GM12878 (cell line): ENCODE measurements around the gene M1AP. TPM values are rescaled to one million over a fixed set of nuclear protein-coding genes. Genes with fewer than 3 reads are reported as not detected.

Source experiments
- ATAC-seq: fragments of 200-7000 bp; cut with Tn5 transposase; 3 replicates; pipeline ENCODE4 v1.9.1; 2020; ENCODE audit warnings: mild to moderate bottlenecking, moderate library complexity
- BruUV-seq: library from RNA; stranded (reverse); fragments of 400-500 nt; replicated peaks from 2 replicates; lab custom pipeline; 2021; lab: Mats Ljungman, UMichigan
- CTCF ChIA-PET: fragments of 300-600 bp; sonication (Branson Sonifier 250); formaldehyde crosslinking; extraction: SDS; loops from one replicate; lab custom pipeline; 2021; ENCODE audit warnings: inconsistent platforms; lab: Yijun Ruan, JAX
- POLR2A ChIA-PET: fragments of 350-600 bp; formaldehyde crosslinking; extraction: SDS; loops from one replicate; lab custom pipeline; 2021; ENCODE audit warnings: inconsistent platforms; lab: Charles Lee
- RAD21 ChIA-PET: fragments of 300-600 bp; sonication (Branson Sonifier 250); formaldehyde crosslinking; loops from one replicate; lab custom pipeline; 2023; ENCODE audit warnings: antibody characterized with exemption; ENCODE audit not compliant: unreplicated experiment; lab: Charles Lee
- SMC1A ChIA-PET: fragments of 300-600 bp; sonication (Branson Sonifier 250); formaldehyde crosslinking; loops from one replicate; lab custom pipeline; 2023; ENCODE audit not compliant: unreplicated experiment, uncharacterized antibody; lab: Charles Lee
- DNase-seq: peaks from one replicate; pipeline ENCODE4 v3.0.0-alpha.2; 2011; ENCODE audit warnings: low read depth, low spot score
- FAIRE-seq: peaks from 3 replicates; lab custom pipeline; 2011; peaks lifted over from hg19 to GRCh38; lab: Jason Lieb, UNC
- H2AFZ ChIP-seq: 2 replicates; pipeline ENCODE4 v1.6.0; 2011; ENCODE audit warnings: low read depth, low read length, control low read depth; ENCODE audit not compliant: control insufficient read depth
- H3K27ac ChIP-seq: 2 replicates; pipeline ENCODE4 v1.5.1; 2011; ENCODE audit warnings: control low read depth; ENCODE audit not compliant: control insufficient read depth, insufficient read depth
- H3K27me3 ChIP-seq, 2 experiments: replicated peaks in 1 of 2; 2 replicates each; pipeline versions ENCODE4 v1.6.0 to v1.6.1; 2011; ENCODE audit warnings: low read length in 1 of 2; ENCODE audit not compliant: control insufficient read depth in 2 of 2, insufficient read depth in 2 of 2
- H3K36me3 ChIP-seq, 2 experiments: 2 replicates each; pipeline ENCODE4 v1.5.1; 2011; ENCODE audit warnings: low read length in 1 of 2; ENCODE audit not compliant: control insufficient read depth in 2 of 2, insufficient read depth in 2 of 2
- H3K4me1 ChIP-seq: 2 replicates; pipeline ENCODE4 v1.6.1; 2011; ENCODE audit warnings: mild to moderate bottlenecking, low read length, moderate library complexity, mixed read lengths; ENCODE audit not compliant: control insufficient read depth, insufficient read depth
- H3K4me2 ChIP-seq: 2 replicates; pipeline ENCODE4 v1.6.0; 2011; ENCODE audit warnings: control low read depth; ENCODE audit not compliant: control insufficient read depth, insufficient read depth
- H3K4me3 ChIP-seq: fragments of 200-600 bp; sonication (generic); 2 replicates; pipeline ENCODE4 v1.5.1; 2016
- H3K79me2 ChIP-seq: 2 replicates; pipeline ENCODE4 v1.6.0; 2011; ENCODE audit warnings: low read length; ENCODE audit not compliant: control insufficient read depth, insufficient read depth
- H3K9ac ChIP-seq: 2 replicates; pipeline ENCODE4 v1.8.0; 2011; ENCODE audit warnings: low read length, control low read depth, mixed read lengths; ENCODE audit not compliant: control insufficient read depth, insufficient read depth
- H3K9me3 ChIP-seq: replicated peaks from 3 replicates; pipeline ENCODE4 v1.5.1; 2011; ENCODE audit warnings: mild to moderate bottlenecking, low read length; ENCODE audit not compliant: control insufficient read depth, insufficient read depth
- H4K20me1 ChIP-seq: 2 replicates; pipeline ENCODE4 v1.6.0; 2011; ENCODE audit not compliant: control insufficient read depth, insufficient read depth
- CHD4 ChIP-seq: fragments of 200-600 bp; sonication (generic); IDR thresholded peaks from 2 replicates; pipeline ENCODE4 v1.6.1; 2016; ENCODE audit warnings: mild to moderate bottlenecking
- CREB1 ChIP-seq: IDR thresholded peaks from 2 replicates; pipeline ENCODE4 v1.6.1; 2012; ENCODE audit warnings: low read depth, mild to moderate bottlenecking, inconsistent platforms
- CREM ChIP-seq: IDR thresholded peaks from 2 replicates; pipeline ENCODE4 v1.6.1; 2014; ENCODE audit warnings: antibody characterized with exemption, low read depth
- KAT2A ChIP-seq: conservative IDR thresholded peaks from 2 replicates; pipeline ENCODE4 v1.6.1; 2011; ENCODE audit warnings: low read depth, low read length; ENCODE audit not compliant: control insufficient read depth
- NRF1 ChIP-seq: conservative IDR thresholded peaks from 2 replicates; pipeline ENCODE4 v1.6.1; 2011; ENCODE audit warnings: mild to moderate bottlenecking, low read depth, low read length, improper control_type of control experiment
- PBX3 ChIP-seq: IDR thresholded peaks from 2 replicates; pipeline ENCODE4 v1.6.1; 2011; ENCODE audit warnings: mild to moderate bottlenecking, low read depth, low read length, moderate library complexity; ENCODE audit not compliant: insufficient replicate concordance
- PKNOX1 ChIP-seq: fragments of 450-650 bp; IDR thresholded peaks from 2 replicates; pipeline ENCODE4 v1.6.1; 2016; ENCODE audit warnings: mild to moderate bottlenecking
- POLR2AphosphoS2 ChIP-seq: IDR thresholded peaks from 2 replicates; pipeline ENCODE4 v1.6.1; 2011; ENCODE audit warnings: low read depth, mild to moderate bottlenecking, low read length, improper control_type of control experiment, moderate library complexity
- SP1 ChIP-seq: IDR thresholded peaks from one replicate; pipeline ENCODE4 v1.6.1; 2011; ENCODE audit warnings: low read depth, low read length
- TCF7 ChIP-seq: IDR thresholded peaks from 2 replicates; pipeline ENCODE4 v1.6.1; 2014; ENCODE audit warnings: antibody characterized with exemption, borderline replicate concordance
- ZBTB33 ChIP-seq: fragments of 450-650 bp; IDR thresholded peaks from 2 replicates; pipeline ENCODE4 v1.6.1; 2017; ENCODE audit warnings: mild to moderate bottlenecking
- WGBS: methylation state at CpG from one replicate; pipeline ENCODE4 v1.1.6; 2016; ENCODE audit warnings: low lambda C conversion rate; ENCODE audit not compliant: insufficient replicate concordance, insufficient coverage; ENCODE audit errors: missing lambda C conversion rate; 5-methylcytosine and 5-hydroxymethylcytosine counted together
- in situ Hi-C: fragments of 300-500 bp; cut with MboI; formaldehyde crosslinking; loops from 9 replicates; pipeline ENCODE4 v1.14.3; 2018; ENCODE audit warnings: mixed read lengths
- intact Hi-C: fragments of 100-400 bp; cut with micrococcal nuclease; formaldehyde crosslinking; loops from one replicate; pipeline ENCODE4 v1.14.2; 2022; ENCODE audit not compliant: unreplicated experiment
- polyA plus RNA-seq, 11 experiments: library from polyadenylated mRNA; depleted of rRNA in 4 of 11; unstranded in 6 of 11; stranded (reverse) in 5 of 11; fragments of >200 nt; fragmentation: Nextera tagmentation in 4 of 11; fragmentation: Illumina TruSeq in 1 of 11; extraction: Ambion mirVana in 4 of 11; extraction: Trizol in 1 of 11; gene quantifications; 1 replicate in 1 of 11; 2 replicates in 10 of 11; pipeline versions ENCODE4 v1.2.1 to v1.2.3, GENCODE V29; 2011 to 2016; ENCODE audit warnings: inconsistent platforms in 2 of 11, missing spikeins in 2 of 11, low read depth in 1 of 11
- total RNA-seq, 4 experiments: library from RNA; depleted of rRNA in 3 of 4; stranded (reverse); fragments of >200 nt in 3 of 4; fragmentation: Illumina TruSeq in 1 of 4; extraction: Trizol in 1 of 4; gene quantifications; 2 replicates each; pipeline versions ENCODE4 v1.2.1 to v1.2.3, GENCODE V29; 2013 to 2021

Gene M1AP
- total and polyA plus RNA-seq, 10 of the 15 experiments (the other 5 are each of a cell fraction or from before 2014, with no cell fraction given), result 0.04 to 0.32 (median 0.16) TPM; not detected in 4

- ChIA-PET SMC1A (interaction anchor here (0.9 to 9.9 kb wide), 4 partner anchors 17 to 61 kb away, joined by 3 to 208 read pairs (median 28); partner anchors contain the start of gene PCGF1), POLR2A (interaction anchor here (1.0 to 2.6 kb wide), 4 partner anchors 17 to 61 kb away, joined by 4 to 10 read pairs (median 4); partner anchors contain the start of gene PCGF1)
- in situ Hi-C loops, result no loop called here
Measured at GRCh38 chr2:74524955-74525716, 123.0 kb downstream of the M1AP start.

More at GRCh38 chr2:74524955-74525716, 123.0 kb downstream of the M1AP start:
- H3K4me1 ChIP-seq, result peaks cover 21% of the 10 kb centered on the region
- no peaks in the 10 kb centered on the region for H4K20me1 ChIP-seq
- H3K9me3 ChIP-seq, result no peaks in the 10 kb centered on the region
- RAD21 ChIA-PET, result interaction anchor here (1.5 to 7.5 kb wide), 2 partner anchors 43 to 61 kb away, joined by 7 to 158 read pairs; partner anchors contain the start of genes CCDC142 and TTC31
- TF ChIP-seq TCF7, result no peak
- TF ChIP-seq PKNOX1, result no peak
- TF ChIP-seq ZBTB33, result no peak
- no peak for TF ChIP-seq CREB1
- TF ChIP-seq CHD4, result no peak
- no peak for TF ChIP-seq NRF1
- TF ChIP-seq CREM, result no peak
- no peak for TF ChIP-seq PBX3
- no peak for TF ChIP-seq KAT2A
- TF ChIP-seq POLR2AphosphoS2, result no peak; the same call in 1 of the 2 replicates
- no peak for TF ChIP-seq SP1
- TF ChIP-seq, all 136 proteins: peak for 0
- Histone ChIP-seq H3K27me3 (no peaks in the 10 kb centered on the region), H3K4me3 (no peak overlapping the region), H3K79me2 (peaks cover 30% of the 10 kb centered on the region), H3K4me2 (no peak overlapping the region), H3K36me3 (peaks cover 12 to 17% of the 10 kb centered on the region in 2 experiments), H3K9ac (no peak overlapping the region), H2AFZ (no peak overlapping the region), H3K27ac (no peak overlapping the region)
- no TSS peak for BruUV-seq
- 86% methylated on average over 10 of the region's 10 CpGs for WGBS
- FAIRE-seq (no peak), ATAC-seq (no peak), DNase-seq (no peak)
- CTCF ChIA-PET, result interaction anchor here (9.6 to 10.4 kb wide), 3 partner anchors 20 to 62 kb away, joined by 96 to 226 read pairs (median 135); partner anchors contain the start of gene PCGF1
- intact Hi-C loops, result no loop called here
